ENCODE data around the gene AMPD2. TPM values are rescaled to one million over a fixed set of nuclear protein-coding genes. Genes with fewer than 3 reads are reported as not detected.

AMPD2 gene
- total RNA-seq, 1 experiment from 2014 or later, result 34.0 TPM

DNA sequence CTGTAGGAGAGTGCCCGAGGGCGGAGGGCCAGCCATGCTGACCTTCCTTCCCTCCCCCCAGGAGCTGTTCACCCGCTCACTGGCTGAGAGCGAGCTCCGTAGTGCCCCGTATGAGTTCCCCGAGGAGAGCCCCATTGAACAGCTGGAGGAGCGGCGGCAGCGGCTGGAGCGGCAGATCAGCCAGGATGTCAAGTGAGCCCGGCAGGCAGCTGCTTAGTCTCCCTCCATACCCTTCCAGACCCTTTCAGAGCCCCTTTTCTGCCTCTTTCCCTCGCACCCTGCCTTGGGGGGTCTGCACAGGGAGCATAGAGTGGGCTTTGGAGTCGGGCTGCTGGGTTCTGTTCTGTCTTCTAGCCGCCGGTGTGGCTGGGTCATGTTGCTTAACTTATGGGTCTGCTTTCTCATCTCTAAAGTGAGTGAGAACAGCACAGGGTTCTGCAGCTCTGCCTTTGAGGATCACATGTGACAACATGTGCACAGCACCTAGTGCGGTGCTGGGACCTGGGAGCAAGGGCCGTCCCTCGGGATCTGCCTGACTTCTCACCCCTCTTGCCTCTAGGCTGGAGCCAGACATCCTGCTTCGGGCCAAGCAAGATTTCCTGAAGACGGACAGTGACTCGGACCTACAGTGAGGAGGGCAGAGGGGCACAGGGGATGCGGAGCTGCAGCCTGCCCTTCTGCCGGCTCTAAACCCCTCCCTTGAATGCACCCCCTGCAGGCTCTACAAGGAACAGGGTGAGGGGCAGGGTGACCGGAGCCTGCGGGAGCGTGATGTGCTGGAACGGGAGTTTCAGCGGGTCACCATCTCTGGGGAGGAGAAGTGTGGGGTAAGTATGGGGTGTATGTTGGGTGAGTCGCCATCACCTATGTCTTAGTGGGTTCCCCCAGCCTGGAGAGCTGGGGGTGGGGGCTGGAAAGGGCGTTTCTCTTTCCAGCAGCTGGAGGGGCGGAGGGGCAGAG is 6.2 kb downstream of the AMPD2 start:
- no peak overlapping the region for H3K27ac Mint-ChIP-seq (ENCODE audit: unreplicated experiment)
- no TSS peak for BruUV-seq (replicated peaks)
- CTCF ChIA-PET, result interaction anchor here (1.0 kb wide), 1 partner anchor 82 kb away, joined by 3 read pairs; no protein-coding TSS in a partner anchor

DNA sequence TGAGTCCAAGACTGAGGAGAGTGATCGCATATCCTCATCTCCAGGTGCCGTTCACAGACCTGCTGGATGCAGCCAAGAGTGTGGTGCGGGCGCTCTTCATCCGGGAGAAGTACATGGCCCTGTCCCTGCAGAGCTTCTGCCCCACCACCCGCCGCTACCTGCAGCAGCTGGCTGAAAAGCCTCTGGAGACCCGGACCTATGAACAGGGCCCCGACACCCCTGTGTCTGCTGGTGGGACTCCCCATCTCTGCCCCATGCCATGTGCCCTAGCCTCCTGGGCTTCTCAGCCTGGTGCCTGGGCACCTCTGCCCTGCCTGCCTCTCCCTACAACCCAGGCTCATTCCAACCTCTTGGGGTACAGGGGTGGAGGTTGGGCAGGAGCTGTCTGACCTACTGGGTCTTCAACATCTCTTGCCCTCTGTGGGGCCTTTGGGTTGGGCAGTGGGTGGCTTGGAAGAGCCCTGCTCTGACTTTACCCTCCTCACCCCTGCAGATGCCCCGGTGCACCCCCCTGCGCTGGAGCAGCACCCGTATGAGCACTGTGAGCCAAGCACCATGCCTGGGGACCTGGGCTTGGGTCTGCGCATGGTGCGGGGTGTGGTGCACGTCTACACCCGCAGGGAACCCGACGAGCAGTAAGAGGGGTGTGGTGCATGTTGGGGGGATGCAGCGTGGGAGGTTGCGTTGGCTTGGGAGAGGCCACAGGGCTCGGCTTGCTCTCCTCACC is 7.2 kb downstream of the AMPD2 start:
- Mint-ChIP-seq H3K27ac (ENCODE audit: unreplicated experiment) (no peak overlapping the region), H3K4me3 (ENCODE audit: low read depth, unreplicated experiment) (no peak overlapping the region), H3K9me3 (ENCODE audit: low read depth, unreplicated experiment) (no peaks in the 10 kb centered on the region), H3K4me1 (ENCODE audit: low read depth, unreplicated experiment) (peaks cover 3% of the 10 kb centered on the region), H3K36me3 (ENCODE audit: insufficient read depth, unreplicated experiment) (peaks cover 20% of the 10 kb centered on the region), H3K27me3 (ENCODE audit: unreplicated experiment) (no peaks in the 10 kb centered on the region)
- DNase-seq, result no peak
- intact Hi-C loops (cut with micrococcal nuclease; ENCODE audit: unreplicated experiment), result no loop called here
- BruUV-seq (replicated peaks), result no TSS peak
- CTCF ChIA-PET, result interaction anchor here (1.0 kb wide), 1 partner anchor 83 kb away, joined by 3 read pairs; no protein-coding TSS in a partner anchor
- TF ChIP-seq, protein P1, sequence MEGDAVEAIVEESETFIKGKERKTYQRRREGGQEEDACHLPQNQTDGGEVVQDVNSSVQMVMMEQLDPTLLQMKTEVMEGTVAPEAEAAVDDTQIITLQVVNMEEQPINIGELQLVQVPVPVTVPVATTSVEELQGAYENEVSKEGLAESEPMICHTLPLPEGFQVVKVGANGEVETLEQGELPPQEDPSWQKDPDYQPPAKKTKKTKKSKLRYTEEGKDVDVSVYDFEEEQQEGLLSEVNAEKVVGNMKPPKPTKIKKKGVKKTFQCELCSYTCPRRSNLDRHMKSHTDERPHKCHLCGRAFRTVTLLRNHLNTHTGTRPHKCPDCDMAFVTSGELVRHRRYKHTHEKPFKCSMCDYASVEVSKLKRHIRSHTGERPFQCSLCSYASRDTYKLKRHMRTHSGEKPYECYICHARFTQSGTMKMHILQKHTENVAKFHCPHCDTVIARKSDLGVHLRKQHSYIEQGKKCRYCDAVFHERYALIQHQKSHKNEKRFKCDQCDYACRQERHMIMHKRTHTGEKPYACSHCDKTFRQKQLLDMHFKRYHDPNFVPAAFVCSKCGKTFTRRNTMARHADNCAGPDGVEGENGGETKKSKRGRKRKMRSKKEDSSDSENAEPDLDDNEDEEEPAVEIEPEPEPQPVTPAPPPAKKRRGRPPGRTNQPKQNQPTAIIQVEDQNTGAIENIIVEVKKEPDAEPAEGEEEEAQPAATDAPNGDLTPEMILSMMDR (IDR thresholded peaks at IDR 0.05; ENCODE audit: unreplicated experiment), result no peak

More for the DNA sequence above, 6.2 kb downstream of the AMPD2 start:
- Mint-ChIP-seq H3K9me3 (ENCODE audit: low read depth, unreplicated experiment) (no peaks in the 10 kb centered on the region), H3K4me3 (ENCODE audit: low read depth, unreplicated experiment) (no peak overlapping the region), H3K4me1 (ENCODE audit: low read depth, unreplicated experiment) (peaks cover 9% of the 10 kb centered on the region), H3K36me3 (ENCODE audit: insufficient read depth, unreplicated experiment) (peaks cover 29% of the 10 kb centered on the region), H3K27me3 (ENCODE audit: unreplicated experiment) (no peaks in the 10 kb centered on the region)
- DNase-seq, result no peak
- TF ChIP-seq, protein P1 (IDR thresholded peaks at IDR 0.05; ENCODE audit: unreplicated experiment), result no peak
- intact Hi-C loops (cut with micrococcal nuclease; ENCODE audit: unreplicated experiment), result no loop called here

DNA sequence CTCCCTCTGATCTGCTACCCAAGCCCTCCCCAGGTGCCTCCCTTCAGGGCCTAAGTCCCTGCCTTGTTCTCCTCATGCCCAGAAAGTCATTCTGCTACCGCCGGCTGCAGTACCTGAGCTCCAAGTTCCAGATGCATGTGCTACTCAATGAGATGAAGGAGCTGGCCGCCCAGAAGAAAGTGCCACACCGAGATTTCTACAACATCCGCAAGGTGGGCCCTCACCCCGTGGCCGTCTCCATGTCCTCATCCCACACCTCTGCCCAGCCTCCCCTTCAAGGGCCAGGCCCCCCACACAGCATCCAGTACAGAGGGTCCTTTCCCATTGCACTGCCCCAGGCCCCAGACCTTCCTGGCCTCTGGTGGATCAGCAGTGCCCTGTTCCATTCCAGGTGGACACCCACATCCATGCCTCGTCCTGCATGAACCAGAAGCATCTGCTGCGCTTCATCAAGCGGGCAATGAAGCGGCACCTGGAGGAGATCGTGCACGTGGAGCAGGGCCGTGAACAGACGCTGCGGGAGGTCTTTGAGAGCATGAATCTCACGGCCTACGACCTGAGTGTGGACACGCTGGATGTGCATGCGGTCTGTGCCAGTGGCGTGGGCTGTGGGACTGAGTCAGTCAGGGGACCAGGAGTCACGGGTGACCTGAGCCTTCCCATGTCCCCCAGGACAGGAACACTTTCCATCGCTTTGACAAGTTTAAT is 8.2 kb downstream of the AMPD2 start:
- BruUV-seq (replicated peaks), result no TSS peak
- peaks cover 13% of the 10 kb centered on the region for H3K36me3 Mint-ChIP-seq (ENCODE audit: insufficient read depth, unreplicated experiment)
- no peaks in the 10 kb centered on the region for H3K27me3 Mint-ChIP-seq (ENCODE audit: unreplicated experiment)
- no peaks in the 10 kb centered on the region for H3K4me1 Mint-ChIP-seq (ENCODE audit: low read depth, unreplicated experiment)
- DNase-seq, result no peak
- intact Hi-C loops (cut with micrococcal nuclease; ENCODE audit: unreplicated experiment), result no loop called here
- H3K9me3 Mint-ChIP-seq (ENCODE audit: low read depth, unreplicated experiment), result no peaks in the 10 kb centered on the region
- H3K4me3 Mint-ChIP-seq (ENCODE audit: low read depth, unreplicated experiment), result no peak overlapping the region
- CTCF ChIA-PET, result no interaction called here
- TF ChIP-seq, protein P1 (IDR thresholded peaks at IDR 0.05; ENCODE audit: unreplicated experiment), result no peak
- H3K27ac Mint-ChIP-seq (ENCODE audit: unreplicated experiment), result no peak overlapping the region

Data from Calu3 (cell line).